Fibroblast of pulmonary artery (primary cell): Measurements from ENCODE around the gene OSM.

Source experiments
- DNase-seq: peaks from one replicate; pipeline ENCODE4 v3.0.0-alpha.2; 2010; ENCODE audit warnings: low read depth
- H3K4me3 ChIP-seq: replicated peaks from 2 replicates; pipeline ENCODE4 v1.5.1; 2011; ENCODE audit warnings: low read depth, mild to moderate bottlenecking, control low read depth, low read length, moderate library complexity
- CTCF ChIP-seq: IDR thresholded peaks from 2 replicates; pipeline ENCODE4 v1.5.1; 2011; ENCODE audit warnings: mild to moderate bottlenecking, control low read depth, low read length, inconsistent platforms; ENCODE audit errors: missing control alignments

The OSM gene

GRCh38 chr22:30292069-30292970 lies 25.7 kb upstream of the OSM start:
- no peak for TF ChIP-seq CTCF
- H3K4me3 ChIP-seq: no peak overlapping the region
- no peak for DNase-seq

GRCh38 chr22:30291058-30291892 lies 24.6 kb upstream of the OSM start:
- no peak overlapping the region for H3K4me3 ChIP-seq
- no peak for TF ChIP-seq CTCF

GRCh38 chr22:30290342-30291057 lies 23.8 kb upstream of the OSM start:
- peak; percentile 81 for DNase-seq
- no peak for TF ChIP-seq CTCF
- no peak overlapping the region for H3K4me3 ChIP-seq

More at GRCh38 chr22:30291058-30291892, 24.6 kb upstream of the OSM start:
- peak; percentile 87 for DNase-seq

- H3K4me3 ChIP-seq: peak overlapping the region; percentile 40
- DNase-seq: no peak
- no peak for TF ChIP-seq CTCF
Measured at GRCh38 chr22:30289980-30290313, 23.3 kb upstream of the OSM start.

- TF ChIP-seq CTCF: no peak
- DNase-seq: peak; percentile 98
- peak within 1 kb of the TSS; percentile 83 for H3K4me3 ChIP-seq
Measured at GRCh38 chr22:30289141-30289979, 22.7 kb upstream of the OSM start, which contains the start of gene CASTOR1. Gene CASTOR1 (minus strand): TSS chr22:30289505. CDS start chr22:30289497, 8 bp downstream.
